Choroid plexus epithelial cell (primary cell): ENCODE results near the gene NKX2-4.
A peak's percentile ranks its signal among the peaks of the same experiment; 100 is the strongest.

Source experiments
- DNase-seq: peaks from one replicate; pipeline ENCODE4 v3.0.0-alpha.2; 2010; ENCODE audit warnings: low read depth
- H3K4me3 ChIP-seq: 2 replicates; pipeline ENCODE4 v1.5.1; 2011; ENCODE audit warnings: low read depth, mild to moderate bottlenecking, control low read depth, low read length, moderate library complexity
- TF ChIP-seq, protein P1 (sequence below): conservative IDR thresholded peaks from 2 replicates; pipeline ENCODE4 v1.5.1; 2011; ENCODE audit warnings: low read depth, mild to moderate bottlenecking, control low read depth, inconsistent platforms, low read length, moderate library complexity

NKX2-4 gene

DNA sequence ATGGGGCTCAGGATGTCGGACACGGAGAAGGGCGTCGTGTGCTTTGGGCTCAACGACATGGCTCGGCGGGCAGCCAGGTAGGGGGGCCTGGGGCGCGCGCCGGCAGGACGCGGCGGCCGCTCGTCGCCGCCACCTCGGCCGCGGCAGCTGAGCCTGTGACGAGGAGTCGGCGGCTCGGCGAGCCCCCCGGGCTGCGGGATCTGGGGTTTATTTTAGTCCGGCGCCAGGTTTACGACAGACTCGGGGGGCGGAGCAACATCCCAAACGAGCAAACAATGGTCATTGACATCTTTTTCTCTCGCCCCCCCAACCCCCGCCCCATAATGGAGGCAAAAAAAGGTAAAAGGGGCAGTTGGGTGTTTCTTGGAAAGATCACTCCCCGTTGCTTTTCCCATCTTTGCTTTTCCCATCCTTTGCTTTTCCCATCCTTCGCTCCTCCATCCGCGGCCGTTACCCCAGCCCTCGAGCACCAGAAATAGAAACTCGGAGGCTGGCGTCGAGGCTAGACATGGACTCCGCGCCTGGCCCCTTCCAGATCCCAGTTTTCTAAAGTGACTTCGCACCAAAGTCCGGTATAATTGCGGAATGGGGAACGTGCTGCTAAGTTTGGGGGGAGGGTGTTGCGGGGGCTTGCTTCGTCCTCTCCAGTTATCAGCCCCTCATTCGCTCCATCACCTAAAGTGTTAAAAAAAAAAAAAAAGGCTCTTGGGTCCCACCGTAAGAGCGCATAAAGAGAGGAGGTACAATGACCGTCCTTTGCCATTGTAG lies at the start of gene NKX2-4:
Gene NKX2-4, minus strand, starts transcription at position 186 of the 768 bp plus-strand sequence. Its CDS starts 127 bp downstream, at position 59.
- TF ChIP-seq, protein P1, sequence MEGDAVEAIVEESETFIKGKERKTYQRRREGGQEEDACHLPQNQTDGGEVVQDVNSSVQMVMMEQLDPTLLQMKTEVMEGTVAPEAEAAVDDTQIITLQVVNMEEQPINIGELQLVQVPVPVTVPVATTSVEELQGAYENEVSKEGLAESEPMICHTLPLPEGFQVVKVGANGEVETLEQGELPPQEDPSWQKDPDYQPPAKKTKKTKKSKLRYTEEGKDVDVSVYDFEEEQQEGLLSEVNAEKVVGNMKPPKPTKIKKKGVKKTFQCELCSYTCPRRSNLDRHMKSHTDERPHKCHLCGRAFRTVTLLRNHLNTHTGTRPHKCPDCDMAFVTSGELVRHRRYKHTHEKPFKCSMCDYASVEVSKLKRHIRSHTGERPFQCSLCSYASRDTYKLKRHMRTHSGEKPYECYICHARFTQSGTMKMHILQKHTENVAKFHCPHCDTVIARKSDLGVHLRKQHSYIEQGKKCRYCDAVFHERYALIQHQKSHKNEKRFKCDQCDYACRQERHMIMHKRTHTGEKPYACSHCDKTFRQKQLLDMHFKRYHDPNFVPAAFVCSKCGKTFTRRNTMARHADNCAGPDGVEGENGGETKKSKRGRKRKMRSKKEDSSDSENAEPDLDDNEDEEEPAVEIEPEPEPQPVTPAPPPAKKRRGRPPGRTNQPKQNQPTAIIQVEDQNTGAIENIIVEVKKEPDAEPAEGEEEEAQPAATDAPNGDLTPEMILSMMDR: no peak
- DNase-seq: no peak
- H3K4me3 ChIP-seq: no peak within 1 kb of the TSS

DNA sequence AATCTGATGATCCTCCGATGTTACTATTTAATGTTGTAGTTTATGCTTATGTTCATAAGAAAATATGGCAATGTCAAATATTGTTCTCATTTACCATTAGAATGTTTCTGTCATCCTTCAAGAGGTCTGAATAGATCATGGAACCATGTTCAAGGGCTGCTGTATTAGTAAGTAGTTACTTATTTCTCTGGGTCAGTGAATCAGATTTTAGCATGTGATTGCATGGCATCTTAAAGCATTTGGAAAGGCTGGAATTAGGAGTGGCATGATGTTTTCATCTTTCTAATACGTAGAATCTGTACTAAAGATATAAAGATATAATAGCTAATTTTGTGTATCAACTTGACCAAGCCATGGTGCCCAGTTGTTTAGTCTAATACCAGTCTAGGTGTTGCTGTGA lies 40.5 kb upstream of the NKX2-4 start:
- no peak overlapping the region for H3K4me3 ChIP-seq
- DNase-seq: no peak
- TF ChIP-seq, protein P1: no peak

DNA sequence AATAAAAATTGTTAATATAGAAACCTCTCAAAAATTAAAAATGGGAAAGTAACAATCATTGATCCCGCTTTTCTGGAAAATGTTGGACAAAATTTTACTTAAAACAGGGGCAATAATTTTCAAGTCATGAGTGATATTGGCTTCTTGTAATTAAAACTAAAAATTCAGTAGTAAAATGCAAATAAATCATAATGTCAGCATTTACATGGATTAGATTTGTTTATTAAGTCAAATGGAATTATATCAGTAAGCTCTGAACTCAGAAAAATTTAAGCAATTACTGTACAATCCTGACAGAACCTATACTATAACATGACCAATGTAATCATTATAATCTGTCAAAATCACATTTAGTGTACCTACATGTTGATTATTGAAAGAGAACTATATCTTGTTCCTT lies 39.9 kb upstream of the NKX2-4 start:
- DNase-seq: no peak
- no peak overlapping the region for H3K4me3 ChIP-seq
- TF ChIP-seq, protein P1: no peak

DNA sequence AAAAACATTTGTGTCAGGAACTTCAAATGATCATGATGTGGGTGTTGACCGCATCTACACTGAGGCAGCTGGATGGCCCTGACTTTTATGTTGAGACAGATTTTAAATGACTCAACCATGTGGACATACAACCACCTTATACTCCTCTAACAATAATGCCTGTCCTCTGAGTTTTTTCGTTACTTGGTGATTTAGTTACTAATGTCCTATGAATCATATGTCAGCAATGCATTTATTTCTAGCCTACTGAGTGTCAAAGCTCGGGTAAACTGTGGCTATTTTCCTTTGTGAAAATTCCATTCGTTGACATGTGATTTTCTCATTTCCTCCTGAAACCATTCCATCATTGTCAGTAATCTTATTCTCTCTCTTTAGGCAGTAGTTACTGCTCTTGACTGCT lies 38.9 kb upstream of the NKX2-4 start:
- no peak overlapping the region for H3K4me3 ChIP-seq
- peak; percentile 83 for DNase-seq
- TF ChIP-seq, protein P1: no peak

DNA sequence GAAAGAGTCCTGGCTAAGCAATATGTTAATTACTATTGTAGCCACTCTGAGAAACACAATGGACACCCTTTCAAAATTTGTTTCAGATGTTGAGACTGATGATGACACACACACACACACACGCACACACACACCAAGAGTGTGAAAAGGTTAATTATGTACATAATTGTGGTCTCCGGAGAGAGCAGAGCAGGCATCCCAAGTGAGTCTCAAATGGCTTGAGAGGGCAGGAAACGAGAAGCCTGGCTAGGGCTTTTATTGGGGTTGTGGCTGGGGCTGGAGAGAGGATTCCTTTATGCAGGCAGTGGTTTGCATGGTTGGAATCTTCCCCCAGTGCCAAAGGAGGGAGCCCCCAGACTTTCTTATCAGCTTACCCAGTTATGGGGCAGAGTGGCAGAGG lies 38.2 kb upstream of the NKX2-4 start:
- TF ChIP-seq, protein P1: no peak
- DNase-seq: peak; percentile 6
- H3K4me3 ChIP-seq: no peak overlapping the region

DNA sequence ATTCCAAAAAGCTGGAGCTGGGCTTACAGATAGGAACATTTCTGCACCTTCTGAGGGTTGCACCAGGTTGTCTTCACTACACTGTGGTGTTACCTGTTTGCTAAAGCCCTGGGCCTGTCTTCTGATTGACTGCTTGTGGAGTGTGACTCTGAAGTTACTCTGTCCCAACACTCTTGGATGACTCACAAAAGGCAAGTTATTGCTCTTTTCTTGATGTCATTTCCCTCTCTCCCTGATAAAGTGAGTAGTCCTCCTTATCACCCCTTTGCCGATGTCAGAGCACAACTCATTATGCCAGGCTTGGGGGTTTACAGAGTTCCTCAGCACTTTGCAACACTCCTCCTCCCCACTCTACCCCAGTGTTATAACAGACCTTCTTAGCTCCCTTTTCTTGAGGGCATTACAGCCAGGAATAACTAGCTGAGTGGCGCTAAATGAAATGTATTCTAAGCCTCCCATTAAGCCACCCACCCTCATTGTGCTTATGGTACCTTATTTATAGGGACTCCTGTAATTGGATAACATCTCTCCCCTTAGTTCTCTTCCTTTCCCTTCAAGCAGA lies 36.1 kb upstream of the NKX2-4 start:
- TF ChIP-seq, protein P1: no peak
- H3K4me3 ChIP-seq: no peak overlapping the region
- peak; percentile 10 for DNase-seq

DNA sequence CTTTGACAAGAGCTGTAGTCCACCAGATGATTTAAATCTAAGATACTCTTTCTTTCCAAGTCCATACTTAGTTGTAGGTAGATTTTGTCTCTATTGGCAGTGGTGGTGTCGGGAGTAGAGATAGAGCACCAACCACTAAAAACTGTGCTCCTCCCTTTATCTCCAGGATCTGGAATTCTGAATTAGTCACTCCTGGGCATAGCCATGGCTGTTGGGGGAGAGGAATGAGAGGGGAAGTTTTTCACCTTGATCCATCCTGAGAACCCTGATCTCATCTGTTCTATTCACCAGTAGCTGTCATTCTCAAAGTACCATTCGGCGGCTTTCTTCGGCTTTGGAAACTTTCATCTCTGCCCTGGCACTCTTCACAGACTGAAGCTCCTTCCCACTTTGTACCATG lies 35.6 kb upstream of the NKX2-4 start:
- TF ChIP-seq, protein P1: no peak
- DNase-seq: no peak
- no peak overlapping the region for H3K4me3 ChIP-seq
